Measurements from ENCODE around the gene RASGRF2.

GRCh38 chr5:81269751-81270393, 309.7 kb downstream of the RASGRF2 start:
- no peak for TF ChIP-seq CTCF (IDR thresholded peaks at IDR 0.05; ENCODE audit: insufficient read depth, low read length)
- TF ChIP-seq POLR2AphosphoS5 (IDR thresholded peaks at IDR 0.05; ENCODE audit: low read depth): no peak
